NCI-H446 treated with DMSO at 0.1 percent for 48 hours (cell line): ENCODE data around the gene CASTOR1.

Experiments
- DNase-seq: peaks from one replicate; lab custom pipeline; 2025; lab: John Stamatoyannopoulos, UW

Gene CASTOR1

GRCh38 chr22:30297991-30298701, 8.8 kb upstream of the CASTOR1 start:
- DNase-seq: no peak

GRCh38 chr22:30297276-30297990, 8.1 kb upstream of the CASTOR1 start:
- DNase-seq: no peak

GRCh38 chr22:30296833-30297232, 7.5 kb upstream of the CASTOR1 start:
- DNase-seq: no peak

- DNase-seq: no peak
Measured at GRCh38 chr22:30296324-30296723, 7.0 kb upstream of the CASTOR1 start.

- DNase-seq: no peak
Measured at GRCh38 chr22:30295576-30295975, 6.3 kb upstream of the CASTOR1 start.

GRCh38 chr22:30294830-30295229, 5.5 kb upstream of the CASTOR1 start:
- no peak for DNase-seq

- DNase-seq: no peak
Measured at GRCh38 chr22:30294066-30294465, 4.8 kb upstream of the CASTOR1 start.

GRCh38 chr22:30293026-30293425, 3.7 kb upstream of the CASTOR1 start:
- DNase-seq: no peak

- DNase-seq: no peak
Measured at GRCh38 chr22:30292069-30292970, 3.0 kb upstream of the CASTOR1 start.

- no peak for DNase-seq
Measured at GRCh38 chr22:30291058-30291892, 2.0 kb upstream of the CASTOR1 start.

- DNase-seq: no peak
Measured at GRCh38 chr22:30290342-30291057, 1.2 kb upstream of the CASTOR1 start.

- DNase-seq: no peak
Measured at GRCh38 chr22:30289980-30290313, 642 bp upstream of the CASTOR1 start.

- no peak for DNase-seq
Measured at GRCh38 chr22:30288419-30289140, 725 bp downstream of the CASTOR1 start.

GRCh38 chr22:30287648-30288418, 1.5 kb downstream of the CASTOR1 start:
- peak; percentile 47 for DNase-seq

- DNase-seq: no peak
Measured at GRCh38 chr22:30286813-30287647, 2.3 kb downstream of the CASTOR1 start.

- DNase-seq: no peak
Measured at GRCh38 chr22:30286331-30286730, 3.0 kb downstream of the CASTOR1 start.

- DNase-seq: no peak
Measured at GRCh38 chr22:30285846-30286200, 3.5 kb downstream of the CASTOR1 start.

- no peak for DNase-seq
Measured at GRCh38 chr22:30285176-30285845, 4.0 kb downstream of the CASTOR1 start.
